H9 (cell line): ENCODE data around the gene ZNF556. TPM values are rescaled to one million over a fixed set of nuclear protein-coding genes. Genes with fewer than 3 reads are reported as not detected.

ENCODE experiments used
- DNase-seq: peaks from one replicate; pipeline ENCODE4 v3.0.0-alpha.2; 2017
- H2AFZ ChIP-seq: one replicate; pipeline ENCODE4 v1.6.1; 2013; ENCODE audit warnings: mild to moderate bottlenecking, low read length, control low read depth, moderate library complexity
- H2AK5ac ChIP-seq: 2 replicates; pipeline ENCODE4 v1.6.1; 2013; ENCODE audit warnings: low read length, control low read depth, mixed read lengths; ENCODE audit not compliant: insufficient read length
- H2BK120ac ChIP-seq: one replicate; pipeline ENCODE4 v1.6.1; 2013; ENCODE audit warnings: low read depth, mild to moderate bottlenecking, low read length, control low read depth, inconsistent platforms; ENCODE audit not compliant: poor library complexity, severe bottlenecking
- H2BK12ac ChIP-seq: 2 replicates; pipeline ENCODE4 v1.6.1; 2013; ENCODE audit warnings: low read length, control low read depth, mixed read lengths, low read depth; ENCODE audit not compliant: insufficient read length
- H2BK15ac ChIP-seq: 2 replicates; pipeline ENCODE4 v1.6.1; 2013; ENCODE audit warnings: low read depth, low read length, control low read depth
- H2BK20ac ChIP-seq: one replicate; pipeline ENCODE4 v1.6.1; 2013; ENCODE audit warnings: low read depth, mild to moderate bottlenecking, low read length, control low read depth, inconsistent platforms; ENCODE audit not compliant: poor library complexity, severe bottlenecking
- H2BK5ac ChIP-seq: 2 replicates; pipeline ENCODE4 v1.6.1; 2013; ENCODE audit warnings: low read length, control low read depth, mixed read lengths; ENCODE audit not compliant: insufficient read length
- H3K14ac ChIP-seq: 2 replicates; pipeline ENCODE4 v1.6.1; 2013; ENCODE audit warnings: low read length, control low read depth; ENCODE audit not compliant: insufficient read depth
- H3K18ac ChIP-seq: 2 replicates; pipeline ENCODE4 v1.6.1; 2013; ENCODE audit warnings: low read depth, mild to moderate bottlenecking, mixed read lengths, low read length, control low read depth; ENCODE audit not compliant: insufficient read length
- H3K23ac ChIP-seq: 2 replicates; pipeline ENCODE4 v1.6.1; 2013; ENCODE audit warnings: low read length, control low read depth, mixed read lengths, low read depth; ENCODE audit not compliant: insufficient read length
- H3K23me2 ChIP-seq: 2 replicates; pipeline ENCODE4 v1.6.1; 2013; ENCODE audit warnings: low read depth, mild to moderate bottlenecking, mixed read lengths, low read length, control low read depth; ENCODE audit not compliant: insufficient read length, poor library complexity, severe bottlenecking
- H3K27ac ChIP-seq: 2 replicates; pipeline ENCODE4 v1.5.1; 2013; ENCODE audit warnings: low read length, control low read depth, mixed read lengths, low read depth; ENCODE audit not compliant: insufficient read length
- H3K27me3 ChIP-seq: 2 replicates; pipeline ENCODE4 v1.6.1; 2013; ENCODE audit warnings: low read length, control low read depth, inconsistent platforms; ENCODE audit not compliant: insufficient read depth
- H3K4ac ChIP-seq: 2 replicates; pipeline ENCODE4 v1.6.1; 2013; ENCODE audit warnings: low read depth, mild to moderate bottlenecking, control low read depth, inconsistent platforms, low read length, moderate library complexity
- H3K4me1 ChIP-seq: 2 replicates; pipeline ENCODE4 v1.6.1; 2013; ENCODE audit warnings: low read length, control low read depth, inconsistent platforms; ENCODE audit not compliant: insufficient read depth
- H3K4me2 ChIP-seq: 2 replicates; pipeline ENCODE4 v1.6.1; 2013; ENCODE audit warnings: low read length, control low read depth, mixed read lengths; ENCODE audit not compliant: insufficient read length, insufficient read depth
- H3K56ac ChIP-seq: 2 replicates; pipeline ENCODE4 v1.6.1; 2013; ENCODE audit warnings: low read depth, mild to moderate bottlenecking, mixed read lengths, low read length, control low read depth; ENCODE audit not compliant: insufficient read length
- H3K79me1 ChIP-seq: 2 replicates; pipeline ENCODE4 v1.6.1; 2013; ENCODE audit warnings: low read depth, mild to moderate bottlenecking, moderate library complexity, low read length, control low read depth, inconsistent platforms; ENCODE audit not compliant: insufficient read depth, poor library complexity, severe bottlenecking
- H3K79me2 ChIP-seq: 2 replicates; pipeline ENCODE4 v1.6.1; 2013; ENCODE audit warnings: low read length, control low read depth, inconsistent platforms; ENCODE audit not compliant: insufficient read depth
- H3K9ac ChIP-seq: 2 replicates; pipeline ENCODE4 v1.6.1; 2013; ENCODE audit warnings: low read length, control low read depth, mixed read lengths; ENCODE audit not compliant: insufficient read length; ENCODE audit errors: extremely low read depth
- H3K9me3 ChIP-seq: one replicate; pipeline ENCODE4 v1.6.1; 2013; ENCODE audit warnings: low read depth, low read length, inconsistent platforms; ENCODE audit not compliant: control insufficient read depth
- H3T11ph ChIP-seq: one replicate; pipeline ENCODE4 v1.6.1; 2013; ENCODE audit warnings: mild to moderate bottlenecking, low read length, control low read depth, inconsistent platforms
- H4K20me1 ChIP-seq: one replicate; pipeline ENCODE4 v1.6.1; 2013; ENCODE audit not compliant: control insufficient read depth, insufficient read length, insufficient read depth
- H4K5ac ChIP-seq: 2 replicates; pipeline ENCODE4 v1.6.1; 2013; ENCODE audit warnings: low read depth, mild to moderate bottlenecking, mixed read lengths, low read length, control low read depth; ENCODE audit not compliant: insufficient read length
- H4K8ac ChIP-seq: replicated peaks from 2 replicates; pipeline ENCODE4 v1.6.1; 2013; ENCODE audit warnings: low read length, control low read depth, mixed read lengths, low read depth; ENCODE audit not compliant: insufficient read length
- H4K91ac ChIP-seq: 2 replicates; pipeline ENCODE4 v1.6.1; 2013; ENCODE audit warnings: low read depth, mild to moderate bottlenecking, moderate library complexity, mixed read lengths, low read length, control low read depth; ENCODE audit not compliant: insufficient read length
- H3K27ac Mint-ChIP-seq, 3 experiments: 2 replicates in 2 of 3; 3 replicates in 1 of 3; pipeline ENCODE4 v1.8.0; 2020 to 2021; ENCODE audit warnings: mixed read lengths in 3 of 3, mild to moderate bottlenecking in 1 of 3, moderate library complexity in 1 of 3
- H3K27me3 Mint-ChIP-seq: 2 replicates; pipeline ENCODE4 v1.8.0; 2021; ENCODE audit warnings: low read depth, mild to moderate bottlenecking, moderate library complexity, mixed read lengths
- H3K36me3 Mint-ChIP-seq, 3 experiments: 2 replicates in 2 of 3; 3 replicates in 1 of 3; pipeline ENCODE4 v1.8.0; 2020 to 2021; ENCODE audit warnings: low read depth in 3 of 3, mixed read lengths in 3 of 3; ENCODE audit not compliant: insufficient read depth in 1 of 3
- H3K4me1 Mint-ChIP-seq, 2 experiments: 2 replicates each; pipeline ENCODE4 v1.8.0; 2020; ENCODE audit warnings: mixed read lengths in 2 of 2
- H3K4me3 Mint-ChIP-seq, 2 experiments: 2 replicates in 1 of 2; 3 replicates in 1 of 2; pipeline ENCODE4 v1.8.0; 2020 to 2021; ENCODE audit warnings: mild to moderate bottlenecking in 2 of 2, mixed read lengths in 2 of 2, moderate library complexity in 1 of 2
- H3K9me3 Mint-ChIP-seq, 2 experiments: 2 replicates in 1 of 2; 3 replicates in 1 of 2; pipeline ENCODE4 v1.8.0; 2020; ENCODE audit warnings: mild to moderate bottlenecking in 2 of 2, mixed read lengths in 2 of 2, moderate library complexity in 1 of 2
- WGBS: extraction: QIAGEN DNeasy Blood & Tissue Kit; methylation state at CpG from one replicate; pipeline ENCODE4 v1.1.7; 2013; ENCODE audit warnings: missing lambda C conversion rate, low lambda C conversion rate, mixed read lengths; ENCODE audit not compliant: insufficient read length; ENCODE audit errors: extremely low coverage; 5-methylcytosine and 5-hydroxymethylcytosine counted together
- total RNA-seq: library from RNA; stranded (reverse); gene quantifications from 2 replicates; pipeline ENCODE4 v1.2.1, GENCODE V29; 2021
- TF ChIP-seq, protein P1 (sequence below): fragments of 200-600 bp; sonication (generic); conservative IDR thresholded peaks from 3 replicates; pipeline ENCODE4 v1.8.0; 2021; ENCODE audit warnings: antibody characterized with exemption, mild to moderate bottlenecking

ZNF556 gene
- total RNA-seq, 1 experiment from 2014 or later, result not detected

DNA sequence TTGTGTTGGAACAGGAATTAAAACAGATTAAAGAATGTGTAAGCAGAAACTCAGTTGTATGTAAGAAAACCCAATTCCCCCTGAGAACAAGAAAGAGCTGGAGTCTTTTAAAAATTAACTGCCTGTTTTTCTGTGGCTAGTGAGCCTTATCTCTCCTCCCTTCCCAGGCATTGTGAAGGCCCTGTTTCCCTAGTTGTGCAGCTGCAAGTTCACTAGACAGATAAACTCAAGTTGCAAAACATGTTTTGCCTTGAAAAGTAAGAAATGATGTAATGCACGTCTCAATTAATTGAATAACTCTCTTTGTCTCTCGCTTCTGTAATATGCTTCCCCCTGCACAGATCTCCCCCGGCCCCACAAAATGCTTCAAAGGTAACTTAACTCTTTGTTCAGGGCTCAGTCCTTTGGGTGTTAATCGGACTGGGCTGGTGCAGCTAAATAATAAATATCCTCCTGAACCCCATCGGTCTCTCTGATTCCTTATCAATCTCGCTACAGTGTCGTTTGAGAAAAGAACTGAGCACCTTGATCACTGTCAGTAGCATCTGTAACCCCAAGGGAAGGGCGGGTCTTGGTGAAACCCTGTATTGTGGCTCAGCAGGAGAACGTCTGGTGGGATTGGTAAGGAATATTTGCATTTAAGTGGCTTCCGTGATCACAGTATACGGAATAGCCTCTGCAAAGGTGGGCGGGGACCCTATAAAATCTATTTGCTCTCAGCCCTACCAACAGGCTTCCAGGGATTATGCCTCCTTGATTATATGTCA, 1.6 kb upstream of the ZNF556 start:
- Histone ChIP-seq H3K4ac (no peak overlapping the region), H2BK20ac (no peak overlapping the region), H2BK120ac (no peak overlapping the region), H2BK5ac (no peak overlapping the region), H3K14ac (no peak overlapping the region), H4K20me1 (no peaks in the 10 kb centered on the region), H4K91ac (no peak overlapping the region), H2AK5ac (no peak overlapping the region), H2AFZ (no peak overlapping the region), H3K23ac (no peak overlapping the region), H3T11ph (no peak overlapping the region), H2BK15ac (no peak overlapping the region), H4K5ac (no peak overlapping the region), H3K23me2 (no peaks in the 10 kb centered on the region), H3K9me3 (peaks cover 5% of the 10 kb centered on the region), H3K27ac (no peak overlapping the region), H2BK12ac (no peak overlapping the region), H3K9ac (no peak overlapping the region), H4K8ac (no peak overlapping the region), H3K18ac (no peak overlapping the region), H3K27me3 (no peaks in the 10 kb centered on the region), H3K56ac (no peak overlapping the region), H3K4me2 (no peak overlapping the region), H3K79me2 (no peaks in the 10 kb centered on the region), H3K4me1 (no peaks in the 10 kb centered on the region), H3K79me1 (no peaks in the 10 kb centered on the region)
- WGBS, result no CpG with 5 or more reads among the region's 12 CpGs
- DNase-seq, result no peak
- H3K27me3 Mint-ChIP-seq, result peaks cover 21% of the 10 kb centered on the region
- no peaks in the 10 kb centered on the region for H3K4me1 Mint-ChIP-seq
- H3K4me3 Mint-ChIP-seq, result no peak overlapping the region
- no peak overlapping the region for H3K27ac Mint-ChIP-seq
- H3K36me3 Mint-ChIP-seq, result peaks cover 13 to 15% (median 15%) of the 10 kb centered on the region in 3 experiments
- H3K9me3 Mint-ChIP-seq, result peaks cover 74 to 83% of the 10 kb centered on the region in 2 experiments
- TF ChIP-seq, protein P1, sequence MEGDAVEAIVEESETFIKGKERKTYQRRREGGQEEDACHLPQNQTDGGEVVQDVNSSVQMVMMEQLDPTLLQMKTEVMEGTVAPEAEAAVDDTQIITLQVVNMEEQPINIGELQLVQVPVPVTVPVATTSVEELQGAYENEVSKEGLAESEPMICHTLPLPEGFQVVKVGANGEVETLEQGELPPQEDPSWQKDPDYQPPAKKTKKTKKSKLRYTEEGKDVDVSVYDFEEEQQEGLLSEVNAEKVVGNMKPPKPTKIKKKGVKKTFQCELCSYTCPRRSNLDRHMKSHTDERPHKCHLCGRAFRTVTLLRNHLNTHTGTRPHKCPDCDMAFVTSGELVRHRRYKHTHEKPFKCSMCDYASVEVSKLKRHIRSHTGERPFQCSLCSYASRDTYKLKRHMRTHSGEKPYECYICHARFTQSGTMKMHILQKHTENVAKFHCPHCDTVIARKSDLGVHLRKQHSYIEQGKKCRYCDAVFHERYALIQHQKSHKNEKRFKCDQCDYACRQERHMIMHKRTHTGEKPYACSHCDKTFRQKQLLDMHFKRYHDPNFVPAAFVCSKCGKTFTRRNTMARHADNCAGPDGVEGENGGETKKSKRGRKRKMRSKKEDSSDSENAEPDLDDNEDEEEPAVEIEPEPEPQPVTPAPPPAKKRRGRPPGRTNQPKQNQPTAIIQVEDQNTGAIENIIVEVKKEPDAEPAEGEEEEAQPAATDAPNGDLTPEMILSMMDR, result no peak
